WTC11 (cell line): Measurements from ENCODE around the gene SURF6. TPM values are rescaled to one million over a fixed set of nuclear protein-coding genes. Genes with fewer than 3 reads are reported as not detected.

Source experiments
- ATAC-seq: fragments of 200-7000 bp; cut with Tn5 transposase; 2 replicates; pipeline ENCODE4 v1.10.0; 2021; ENCODE audit warnings: mild to moderate bottlenecking, moderate library complexity
- CTCF ChIA-PET: fragments of 300-600 bp; sonication (Branson Sonifier 250); formaldehyde crosslinking; loops from one replicate; lab custom pipeline; 2021; ENCODE audit warnings: antibody characterized with exemption; lab: Charles Lee
- POLR2A ChIA-PET: fragments of 350-600 bp; sonication (Branson Sonifier 250); formaldehyde crosslinking; loops from one replicate; lab custom pipeline; 2021; ENCODE audit warnings: antibody characterized with exemption; lab: Charles Lee
- DNase-seq: peaks from one replicate; pipeline ENCODE4 v3.0.0; 2021; ENCODE audit warnings: low spot score
- H3K27ac Mint-ChIP-seq: 2 replicates; pipeline ENCODE4 v1.8.0; 2021; ENCODE audit warnings: mixed read lengths
- H3K27me3 Mint-ChIP-seq: 2 replicates; pipeline ENCODE4 v1.8.0; 2021; ENCODE audit warnings: low read depth, mild to moderate bottlenecking, moderate library complexity, mixed read lengths
- H3K36me3 Mint-ChIP-seq: 2 replicates; pipeline ENCODE4 v1.8.0; 2021; ENCODE audit warnings: mixed read lengths
- H3K4me1 Mint-ChIP-seq: 2 replicates; pipeline ENCODE4 v1.8.0; 2022; ENCODE audit warnings: mixed read lengths
- H3K4me3 Mint-ChIP-seq: 2 replicates; pipeline ENCODE4 v1.8.0; 2021; ENCODE audit warnings: mild to moderate bottlenecking, moderate library complexity, mixed read lengths
- H3K9me3 Mint-ChIP-seq: 2 replicates; pipeline ENCODE4 v1.8.0; 2021; ENCODE audit warnings: mixed read lengths
- ATF2 ChIP-seq: sonication (generic); formaldehyde crosslinking; IDR thresholded peaks from 2 replicates; pipeline ENCODE4 v1.8.1; 2022; ENCODE audit warnings: low read depth, missing genetic modification reagents, borderline replicate concordance
- CREB1 ChIP-seq: sonication (generic); formaldehyde crosslinking; IDR thresholded peaks from 2 replicates; pipeline ENCODE4 v1.8.0; 2023; ENCODE audit warnings: mild to moderate bottlenecking, missing genetic modification reagents
- E2F4 ChIP-seq: sonication (generic); formaldehyde crosslinking; IDR thresholded peaks from 2 replicates; pipeline ENCODE4 v1.8.1; 2022; ENCODE audit warnings: low read depth, mild to moderate bottlenecking, moderate library complexity, missing genetic modification reagents, borderline replicate concordance
- GRHL2 ChIP-seq: fragments of 250-450 bp; sonication (Bioruptor Pico); IDR thresholded peaks from 2 replicates; pipeline ENCODE4 v1.8.0; 2022; ENCODE audit warnings: mild to moderate bottlenecking, moderate library complexity; ENCODE audit not compliant: insufficient replicate concordance, severe bottlenecking
- IRF2 ChIP-seq: sonication (generic); formaldehyde crosslinking; IDR thresholded peaks from 2 replicates; pipeline ENCODE4 v1.8.0; 2022; ENCODE audit warnings: low read depth, missing genetic modification reagents, borderline replicate concordance
- JAZF1 ChIP-seq: fragments of 250-450 bp; sonication (Bioruptor Pico); IDR thresholded peaks from 2 replicates; pipeline ENCODE4 v1.9.0; 2021; ENCODE audit warnings: moderate library complexity, mild to moderate bottlenecking, inconsistent platforms
- KAT7 ChIP-seq: sonication (generic); formaldehyde crosslinking; IDR thresholded peaks from 2 replicates; pipeline ENCODE4 v1.8.1; 2023; ENCODE audit warnings: missing genetic modification reagents, mild to moderate bottlenecking, borderline replicate concordance
- MAX ChIP-seq: sonication (generic); formaldehyde crosslinking; IDR thresholded peaks from 2 replicates; pipeline ENCODE4 v1.8.0; 2022; ENCODE audit warnings: mild to moderate bottlenecking, missing genetic modification reagents
- TEAD1 ChIP-seq: sonication (generic); formaldehyde crosslinking; IDR thresholded peaks from 2 replicates; pipeline ENCODE4 v1.8.0; 2022; ENCODE audit warnings: mild to moderate bottlenecking, missing genetic modification reagents
- ZNF121 ChIP-seq: sonication (generic); formaldehyde crosslinking; IDR thresholded peaks from 2 replicates; pipeline ENCODE4 v1.8.0; 2023; ENCODE audit warnings: missing genetic modification reagents
- ZNF317 ChIP-seq: sonication (generic); formaldehyde crosslinking; IDR thresholded peaks from 2 replicates; pipeline ENCODE4 v1.8.1; 2023; ENCODE audit warnings: low read depth, mild to moderate bottlenecking, moderate library complexity, missing genetic modification reagents, borderline replicate concordance
- ZNF416 ChIP-seq: fragments of 250-450 bp; sonication (Bioruptor Pico); IDR thresholded peaks from 2 replicates; pipeline ENCODE4 v1.9.0; 2021; ENCODE audit warnings: mild to moderate bottlenecking, inconsistent platforms
- total RNA-seq: library from RNA; stranded (reverse); gene quantifications from 3 replicates; pipeline ENCODE4 v1.2.3, GENCODE V29; 2021
- TF ChIP-seq, protein P1 (sequence below): sonication (generic); formaldehyde crosslinking; IDR thresholded peaks from 2 replicates; pipeline ENCODE4 v1.8.1; 2023; ENCODE audit warnings: mild to moderate bottlenecking, missing genetic modification reagents, borderline replicate concordance
- TF ChIP-seq, protein P2 (sequence below): fragments of 200-600 bp; IDR thresholded peaks from 2 replicates; pipeline ENCODE4 v1.8.0; 2022; ENCODE audit warnings: antibody characterized with exemption
- TF ChIP-seq, protein P3 (sequence below): sonication (generic); formaldehyde crosslinking; IDR thresholded peaks from 2 replicates; pipeline ENCODE4 v1.8.0; 2022; ENCODE audit warnings: mild to moderate bottlenecking, missing genetic modification reagents
- TF ChIP-seq, protein P4 (sequence below): sonication (generic); formaldehyde crosslinking; IDR thresholded peaks from 2 replicates; pipeline ENCODE4 v1.8.1; 2023; ENCODE audit warnings: mild to moderate bottlenecking, missing genetic modification reagents, moderate library complexity
- TF ChIP-seq, protein P5 (sequence below): sonication (generic); formaldehyde crosslinking; IDR thresholded peaks from 2 replicates; pipeline ENCODE4 v1.8.1; 2023; ENCODE audit warnings: mild to moderate bottlenecking, missing genetic modification reagents
- TF ChIP-seq, protein P6 (sequence below): sonication (generic); formaldehyde crosslinking; conservative IDR thresholded peaks from 2 replicates; pipeline ENCODE4 v1.8.1; 2023; ENCODE audit warnings: mild to moderate bottlenecking, low read depth, missing genetic modification reagents, moderate library complexity

SURF6 gene
- total RNA-seq, 1 experiment from 2014 or later, result 67.2 TPM

DNA sequence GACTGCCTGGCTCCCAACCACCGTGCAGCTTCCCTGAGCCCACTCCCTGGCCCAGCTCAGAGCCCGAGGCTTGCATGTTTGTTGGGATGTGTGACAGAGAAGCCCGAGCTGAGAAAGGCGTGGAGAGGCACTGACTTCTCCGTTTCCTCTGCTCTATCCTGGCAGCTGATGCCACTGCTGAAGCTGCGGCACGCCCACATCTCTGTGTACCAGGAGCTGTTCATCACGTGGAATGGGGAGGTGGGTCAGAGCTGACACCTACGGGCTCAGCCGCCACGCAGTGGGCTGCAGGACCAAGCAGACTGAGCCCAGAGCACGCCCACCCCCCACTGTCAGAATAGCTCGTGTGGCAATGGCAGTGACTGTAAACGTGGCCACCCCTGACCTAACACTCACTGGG is 49.5 kb upstream of the SURF6 start:
- H3K36me3 Mint-ChIP-seq, result peaks cover under 1% of the 10 kb centered on the region
- no peak overlapping the region for H3K27ac Mint-ChIP-seq
- no peak overlapping the region for H3K4me3 Mint-ChIP-seq
- no peaks in the 10 kb centered on the region for H3K4me1 Mint-ChIP-seq
- ChIA-PET CTCF (interaction anchor here (1.5 to 2.4 kb wide), 3 partner anchors 10 to 124 kb away, joined by 3 to 13 read pairs (median 3); no protein-coding TSS in a partner anchor), POLR2A (no interaction called here)
- peaks cover 9% of the 10 kb centered on the region for H3K27me3 Mint-ChIP-seq
- no peak for DNase-seq
- peaks cover 7% of the 10 kb centered on the region; the same call in 1 of the 2 replicates for H3K9me3 Mint-ChIP-seq
- no peak for ATAC-seq
- TF ChIP-seq, protein P1, sequence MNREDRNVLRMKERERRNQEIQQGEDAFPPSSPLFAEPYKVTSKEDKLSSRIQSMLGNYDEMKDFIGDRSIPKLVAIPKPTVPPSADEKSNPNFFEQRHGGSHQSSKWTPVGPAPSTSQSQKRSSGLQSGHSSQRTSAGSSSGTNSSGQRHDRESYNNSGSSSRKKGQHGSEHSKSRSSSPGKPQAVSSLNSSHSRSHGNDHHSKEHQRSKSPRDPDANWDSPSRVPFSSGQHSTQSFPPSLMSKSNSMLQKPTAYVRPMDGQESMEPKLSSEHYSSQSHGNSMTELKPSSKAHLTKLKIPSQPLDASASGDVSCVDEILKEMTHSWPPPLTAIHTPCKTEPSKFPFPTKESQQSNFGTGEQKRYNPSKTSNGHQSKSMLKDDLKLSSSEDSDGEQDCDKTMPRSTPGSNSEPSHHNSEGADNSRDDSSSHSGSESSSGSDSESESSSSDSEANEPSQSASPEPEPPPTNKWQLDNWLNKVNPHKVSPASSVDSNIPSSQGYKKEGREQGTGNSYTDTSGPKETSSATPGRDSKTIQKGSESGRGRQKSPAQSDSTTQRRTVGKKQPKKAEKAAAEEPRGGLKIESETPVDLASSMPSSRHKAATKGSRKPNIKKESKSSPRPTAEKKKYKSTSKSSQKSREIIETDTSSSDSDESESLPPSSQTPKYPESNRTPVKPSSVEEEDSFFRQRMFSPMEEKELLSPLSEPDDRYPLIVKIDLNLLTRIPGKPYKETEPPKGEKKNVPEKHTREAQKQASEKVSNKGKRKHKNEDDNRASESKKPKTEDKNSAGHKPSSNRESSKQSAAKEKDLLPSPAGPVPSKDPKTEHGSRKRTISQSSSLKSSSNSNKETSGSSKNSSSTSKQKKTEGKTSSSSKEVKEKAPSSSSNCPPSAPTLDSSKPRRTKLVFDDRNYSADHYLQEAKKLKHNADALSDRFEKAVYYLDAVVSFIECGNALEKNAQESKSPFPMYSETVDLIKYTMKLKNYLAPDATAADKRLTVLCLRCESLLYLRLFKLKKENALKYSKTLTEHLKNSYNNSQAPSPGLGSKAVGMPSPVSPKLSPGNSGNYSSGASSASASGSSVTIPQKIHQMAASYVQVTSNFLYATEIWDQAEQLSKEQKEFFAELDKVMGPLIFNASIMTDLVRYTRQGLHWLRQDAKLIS (CRISPR knock-in tag), result no peak
- TF ChIP-seq CREB1 (CRISPR knock-in tag) (no peak), KAT7 (CRISPR knock-in tag) (no peak), ZNF317 (CRISPR knock-in tag) (no peak)

DNA sequence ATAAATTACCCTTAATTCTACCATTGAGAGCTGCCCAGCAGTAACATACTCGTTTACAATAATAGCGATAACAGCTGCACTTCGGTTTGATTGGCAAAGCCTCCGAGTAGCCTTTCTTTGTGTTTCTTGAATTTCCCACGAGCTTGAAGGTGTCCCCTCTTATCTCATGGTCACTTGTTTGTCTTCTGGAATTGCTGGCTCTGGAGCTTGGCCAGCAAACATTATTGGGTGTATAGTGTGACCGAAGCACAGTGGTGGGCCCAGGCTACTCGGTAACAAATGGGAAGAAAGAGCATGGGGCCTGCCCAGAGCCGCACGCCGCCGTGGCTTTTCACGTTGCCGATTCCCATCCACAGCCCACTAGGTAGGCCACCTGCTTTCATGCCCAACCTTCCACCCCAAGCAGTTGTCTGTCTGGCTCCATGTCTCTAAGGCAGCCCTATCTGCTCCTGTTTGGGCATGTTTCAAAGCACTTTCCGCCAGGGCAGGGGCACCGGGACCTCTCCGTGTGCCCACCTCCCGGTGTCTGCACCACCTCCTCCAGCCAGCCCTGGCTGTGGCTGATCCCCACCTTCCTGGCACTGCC is 48.8 kb upstream of the SURF6 start:
- ChIA-PET POLR2A (no interaction called here), CTCF (interaction anchor here (1.5 to 2.4 kb wide), 2 partner anchors 11 to 42 kb away, joined by 3 to 13 read pairs; no protein-coding TSS in a partner anchor)
- Mint-ChIP-seq H3K9me3 (peaks cover 3% of the 10 kb centered on the region; the same call in 1 of the 2 replicates), H3K27me3 (peaks cover 4% of the 10 kb centered on the region), H3K4me3 (no peak overlapping the region), H3K36me3 (no peaks in the 10 kb centered on the region; the same call in 1 of the 2 replicates), H3K27ac (no peak overlapping the region), H3K4me1 (no peaks in the 10 kb centered on the region)
- DNase-seq (no peak), ATAC-seq (no peak)
- TF ChIP-seq ZNF317 (CRISPR knock-in tag) (no peak), ATF2 (no peak), IRF2 (CRISPR knock-in tag) (no peak), TEAD1 (CRISPR knock-in tag) (no peak), ZNF121 (no peak), ZNF416 (CRISPR knock-in tag) (no peak), E2F4 (CRISPR knock-in tag) (no peak), MAX (no peak), GRHL2 (CRISPR knock-in tag) (no peak), JAZF1 (CRISPR knock-in tag) (no peak)
- TF ChIP-seq, protein P2, sequence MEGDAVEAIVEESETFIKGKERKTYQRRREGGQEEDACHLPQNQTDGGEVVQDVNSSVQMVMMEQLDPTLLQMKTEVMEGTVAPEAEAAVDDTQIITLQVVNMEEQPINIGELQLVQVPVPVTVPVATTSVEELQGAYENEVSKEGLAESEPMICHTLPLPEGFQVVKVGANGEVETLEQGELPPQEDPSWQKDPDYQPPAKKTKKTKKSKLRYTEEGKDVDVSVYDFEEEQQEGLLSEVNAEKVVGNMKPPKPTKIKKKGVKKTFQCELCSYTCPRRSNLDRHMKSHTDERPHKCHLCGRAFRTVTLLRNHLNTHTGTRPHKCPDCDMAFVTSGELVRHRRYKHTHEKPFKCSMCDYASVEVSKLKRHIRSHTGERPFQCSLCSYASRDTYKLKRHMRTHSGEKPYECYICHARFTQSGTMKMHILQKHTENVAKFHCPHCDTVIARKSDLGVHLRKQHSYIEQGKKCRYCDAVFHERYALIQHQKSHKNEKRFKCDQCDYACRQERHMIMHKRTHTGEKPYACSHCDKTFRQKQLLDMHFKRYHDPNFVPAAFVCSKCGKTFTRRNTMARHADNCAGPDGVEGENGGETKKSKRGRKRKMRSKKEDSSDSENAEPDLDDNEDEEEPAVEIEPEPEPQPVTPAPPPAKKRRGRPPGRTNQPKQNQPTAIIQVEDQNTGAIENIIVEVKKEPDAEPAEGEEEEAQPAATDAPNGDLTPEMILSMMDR, result no peak
- TF ChIP-seq, protein P3, sequence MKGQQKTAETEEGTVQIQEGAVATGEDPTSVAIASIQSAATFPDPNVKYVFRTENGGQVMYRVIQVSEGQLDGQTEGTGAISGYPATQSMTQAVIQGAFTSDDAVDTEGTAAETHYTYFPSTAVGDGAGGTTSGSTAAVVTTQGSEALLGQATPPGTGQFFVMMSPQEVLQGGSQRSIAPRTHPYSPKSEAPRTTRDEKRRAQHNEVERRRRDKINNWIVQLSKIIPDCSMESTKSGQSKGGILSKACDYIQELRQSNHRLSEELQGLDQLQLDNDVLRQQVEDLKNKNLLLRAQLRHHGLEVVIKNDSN (CRISPR knock-in tag), result no peak
- TF ChIP-seq, protein P4, sequence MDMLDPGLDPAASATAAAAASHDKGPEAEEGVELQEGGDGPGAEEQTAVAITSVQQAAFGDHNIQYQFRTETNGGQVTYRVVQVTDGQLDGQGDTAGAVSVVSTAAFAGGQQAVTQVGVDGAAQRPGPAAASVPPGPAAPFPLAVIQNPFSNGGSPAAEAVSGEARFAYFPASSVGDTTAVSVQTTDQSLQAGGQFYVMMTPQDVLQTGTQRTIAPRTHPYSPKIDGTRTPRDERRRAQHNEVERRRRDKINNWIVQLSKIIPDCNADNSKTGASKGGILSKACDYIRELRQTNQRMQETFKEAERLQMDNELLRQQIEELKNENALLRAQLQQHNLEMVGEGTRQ (CRISPR knock-in tag), result no peak
- TF ChIP-seq, protein P5, sequence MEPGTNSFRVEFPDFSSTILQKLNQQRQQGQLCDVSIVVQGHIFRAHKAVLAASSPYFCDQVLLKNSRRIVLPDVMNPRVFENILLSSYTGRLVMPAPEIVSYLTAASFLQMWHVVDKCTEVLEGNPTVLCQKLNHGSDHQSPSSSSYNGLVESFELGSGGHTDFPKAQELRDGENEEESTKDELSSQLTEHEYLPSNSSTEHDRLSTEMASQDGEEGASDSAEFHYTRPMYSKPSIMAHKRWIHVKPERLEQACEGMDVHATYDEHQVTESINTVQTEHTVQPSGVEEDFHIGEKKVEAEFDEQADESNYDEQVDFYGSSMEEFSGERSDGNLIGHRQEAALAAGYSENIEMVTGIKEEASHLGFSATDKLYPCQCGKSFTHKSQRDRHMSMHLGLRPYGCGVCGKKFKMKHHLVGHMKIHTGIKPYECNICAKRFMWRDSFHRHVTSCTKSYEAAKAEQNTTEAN, result no peak
- TF ChIP-seq, protein P6, sequence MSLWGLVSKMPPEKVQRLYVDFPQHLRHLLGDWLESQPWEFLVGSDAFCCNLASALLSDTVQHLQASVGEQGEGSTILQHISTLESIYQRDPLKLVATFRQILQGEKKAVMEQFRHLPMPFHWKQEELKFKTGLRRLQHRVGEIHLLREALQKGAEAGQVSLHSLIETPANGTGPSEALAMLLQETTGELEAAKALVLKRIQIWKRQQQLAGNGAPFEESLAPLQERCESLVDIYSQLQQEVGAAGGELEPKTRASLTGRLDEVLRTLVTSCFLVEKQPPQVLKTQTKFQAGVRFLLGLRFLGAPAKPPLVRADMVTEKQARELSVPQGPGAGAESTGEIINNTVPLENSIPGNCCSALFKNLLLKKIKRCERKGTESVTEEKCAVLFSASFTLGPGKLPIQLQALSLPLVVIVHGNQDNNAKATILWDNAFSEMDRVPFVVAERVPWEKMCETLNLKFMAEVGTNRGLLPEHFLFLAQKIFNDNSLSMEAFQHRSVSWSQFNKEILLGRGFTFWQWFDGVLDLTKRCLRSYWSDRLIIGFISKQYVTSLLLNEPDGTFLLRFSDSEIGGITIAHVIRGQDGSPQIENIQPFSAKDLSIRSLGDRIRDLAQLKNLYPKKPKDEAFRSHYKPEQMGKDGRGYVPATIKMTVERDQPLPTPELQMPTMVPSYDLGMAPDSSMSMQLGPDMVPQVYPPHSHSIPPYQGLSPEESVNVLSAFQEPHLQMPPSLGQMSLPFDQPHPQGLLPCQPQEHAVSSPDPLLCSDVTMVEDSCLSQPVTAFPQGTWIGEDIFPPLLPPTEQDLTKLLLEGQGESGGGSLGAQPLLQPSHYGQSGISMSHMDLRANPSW (CRISPR knock-in tag), result no peak
